ENCODE results near the gene FAF1.

DNA sequence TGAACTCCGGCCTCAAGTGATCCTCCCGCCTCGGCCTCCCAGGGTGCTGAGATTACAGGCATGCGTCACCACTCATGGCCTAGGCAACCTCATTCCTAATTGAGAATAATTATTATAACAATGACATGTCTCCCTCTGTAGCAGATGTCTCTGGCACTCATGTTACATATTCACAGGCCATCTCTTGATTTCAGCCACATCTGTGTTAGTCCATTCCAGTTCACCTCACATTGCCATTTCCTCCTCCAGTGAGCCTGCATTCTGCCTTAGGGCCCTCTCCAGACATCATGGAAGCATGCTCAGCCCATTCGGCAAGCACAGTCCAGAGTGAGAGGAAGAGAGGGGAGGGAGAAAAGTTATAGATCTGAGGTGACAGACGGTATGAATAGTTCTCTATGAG, 42.4 kb upstream of the FAF1 start:
- TF ChIP-seq EZH2 (IDR thresholded peaks at IDR 0.05) (no peak), CEBPB (IDR thresholded peaks at IDR 0.05; ENCODE audit: low read depth) (no peak)
